Right cardiac atrium (tissue), 5 donors: Measurements from ENCODE around the gene PYHIN1. TPM values are rescaled to one million over a fixed set of nuclear protein-coding genes. Genes with fewer than 3 reads are reported as not detected.

Experiments
- ATAC-seq, 2 donors: fragments of 200-7000 bp; cut with Tn5 transposase; one replicate each; pipeline versions ENCODE4 v1.8.0 to v1.9.1; 2020; ENCODE audit warnings: moderate library complexity in 2 of 2, mild to moderate bottlenecking in 1 of 2
- DNase-seq, 3 donors: peaks; one replicate each; pipeline ENCODE4 v3.0.0-alpha.2; 2020
- H3K27ac ChIP-seq: one replicate; pipeline ENCODE4 v1.5.1; 2013; ENCODE audit warnings: mild to moderate bottlenecking, low read length, control low read depth, moderate library complexity
- H3K27me3 ChIP-seq: one replicate; pipeline ENCODE4 v1.6.1; 2013; ENCODE audit not compliant: control insufficient read depth, insufficient read depth
- H3K4me1 ChIP-seq: one replicate; pipeline ENCODE4 v1.6.1; 2013; ENCODE audit warnings: low read length; ENCODE audit not compliant: control insufficient read depth, insufficient read depth
- H3K4me3 ChIP-seq: one replicate; pipeline ENCODE4 v1.5.1; 2013; ENCODE audit warnings: low read length, control low read depth
- H3K9me3 ChIP-seq: one replicate; pipeline ENCODE4 v1.6.1; 2013; ENCODE audit warnings: low read length; ENCODE audit not compliant: control insufficient read depth
- WGBS: extraction: QIAGEN DNeasy Blood & Tissue Kit; methylation state at CpG from one replicate; pipeline ENCODE4 v1.1.7; 2013; 5-methylcytosine and 5-hydroxymethylcytosine counted together
- intact Hi-C, 4 donors: fragments of 100-400 bp; cut with DNase I; formaldehyde crosslinking; loops; one replicate each; pipeline versions ENCODE4 v1.11.0 to v1.14.0; 2022 to 2023
- polyA plus RNA-seq: library from polyadenylated mRNA; stranded (reverse); fragments of 200-250 nt; gene quantifications from one replicate; pipeline ENCODE4 v1.2.3, GENCODE V29; 2013
- total RNA-seq, 4 donors: library from RNA; stranded (reverse); fragmentation: NEBNext Ultra II Directional; extraction: Animal tissue kit (Norgen Biotek cat#: 25700); gene quantifications; one replicate each; pipeline ENCODE4 v1.2.1, GENCODE V29; 2021
- donor health status: healthy with polysubstance abuse.
- donor health status: DM: no; HTN: yes; CAD: no.
- donor health status: DM: no; HTN: no; CAD: no.
- donor health status: DM: no; HTN: yes; CAD: no; lungs with severe emphysema.
- donor health status: DM: yes; HTN: yes; CAD: no.

PYHIN1 gene
- total and polyA plus RNA-seq, 5 donors: 0.20 to 0.66 (median 0.59) TPM; not detected in 1

DNA sequence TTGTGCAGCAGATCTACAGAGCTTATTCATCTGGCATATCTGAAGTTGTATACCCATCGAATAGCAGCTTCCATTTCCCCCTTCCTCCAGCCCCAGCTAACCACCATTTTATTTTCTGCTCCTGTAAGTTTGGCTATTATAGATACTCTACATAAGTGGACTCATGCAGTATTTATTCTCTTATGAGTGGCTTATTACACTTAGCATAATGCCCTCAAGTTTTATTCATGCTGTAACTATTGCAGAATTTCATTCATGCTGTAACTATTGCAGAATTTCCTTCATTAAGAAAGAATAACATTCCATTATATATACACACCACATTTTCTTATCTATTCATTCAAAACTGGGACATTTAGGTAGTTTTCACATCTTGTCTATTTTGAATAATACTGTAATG, 47.9 kb downstream of the PYHIN1 start:
- DNase-seq (no peak), ATAC-seq (no peak)
- 84% methylated on average over 1 of the region's 1 CpG for WGBS
- no peak overlapping the region for H3K27ac ChIP-seq
- no peaks in the 10 kb centered on the region for H3K9me3 ChIP-seq
- H3K4me1 ChIP-seq: no peaks in the 10 kb centered on the region
- intact Hi-C loops: no loop called here
- H3K4me3 ChIP-seq: no peak overlapping the region
- H3K27me3 ChIP-seq: no peaks in the 10 kb centered on the region

DNA sequence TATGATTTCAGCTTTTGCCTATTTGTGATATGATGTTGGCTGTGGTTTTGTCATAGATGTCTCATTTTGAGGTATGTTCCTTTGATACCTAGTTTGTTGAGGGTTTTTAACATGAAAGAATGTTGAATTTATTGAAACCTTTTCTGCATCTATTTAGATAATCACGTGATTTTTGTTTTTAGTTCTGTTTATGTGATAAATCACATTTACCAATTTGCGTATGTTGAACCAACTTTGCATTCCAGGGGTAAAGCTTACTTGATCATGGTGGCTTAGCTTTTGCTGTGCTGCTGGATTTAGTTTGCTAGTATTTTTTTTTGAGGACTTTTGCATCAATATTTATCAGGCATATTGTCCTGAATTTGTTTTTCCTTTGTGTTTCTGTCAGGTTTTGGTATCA, 51.9 kb downstream of the PYHIN1 start:
- H3K4me3 ChIP-seq: no peak overlapping the region
- intact Hi-C loops: no loop called here
- DNase-seq: no peak
- no peak for ATAC-seq
- H3K9me3 ChIP-seq: no peaks in the 10 kb centered on the region
- no peak overlapping the region for H3K27ac ChIP-seq
- H3K4me1 ChIP-seq: no peaks in the 10 kb centered on the region
- no peaks in the 10 kb centered on the region for H3K27me3 ChIP-seq
- WGBS: 83% methylated on average over 2 of the region's 2 CpGs

DNA sequence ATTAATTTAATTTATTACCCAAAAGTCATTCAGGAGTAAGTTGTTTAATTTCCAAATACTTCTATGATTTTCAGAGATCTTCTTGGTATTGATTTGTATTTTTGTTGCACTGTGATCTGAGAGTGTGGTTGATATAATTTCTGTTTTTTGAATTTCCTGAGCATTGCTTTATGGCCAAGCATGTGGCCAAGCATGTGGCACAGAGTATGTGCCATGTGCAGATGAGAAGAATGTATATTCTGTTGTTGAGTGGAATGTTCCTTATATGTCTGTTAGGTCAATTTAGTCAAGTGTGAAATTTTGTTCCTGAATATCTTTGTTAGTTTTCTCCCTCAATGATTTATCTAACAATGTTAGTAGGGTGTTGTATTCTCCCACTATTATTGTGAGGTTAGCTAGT, 53.0 kb downstream of the PYHIN1 start:
- Histone ChIP-seq H3K27ac (no peak overlapping the region), H3K27me3 (no peaks in the 10 kb centered on the region), H3K4me1 (no peaks in the 10 kb centered on the region), H3K9me3 (no peaks in the 10 kb centered on the region), H3K4me3 (no peak overlapping the region)
- no peak for DNase-seq
- ATAC-seq: no peak
- intact Hi-C loops: no loop called here

DNA sequence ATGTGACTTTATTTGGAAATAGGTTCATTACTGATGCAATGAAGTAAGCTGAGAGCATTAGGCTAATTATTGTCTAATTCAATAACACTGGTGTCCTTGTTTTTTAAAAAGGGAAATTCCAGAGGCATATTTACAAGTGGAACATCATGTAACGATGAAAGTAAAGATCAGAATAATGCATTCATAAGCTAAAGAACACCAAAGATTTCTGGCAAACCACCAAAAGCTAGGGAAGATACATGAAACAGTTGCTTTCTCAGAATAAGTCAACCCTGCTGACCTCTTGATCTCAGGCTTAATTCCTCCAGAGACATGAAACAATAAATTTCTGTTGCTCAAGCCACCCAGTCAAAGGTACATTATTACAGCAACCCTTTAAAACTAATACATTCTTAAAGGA, 58.1 kb downstream of the PYHIN1 start:
- Histone ChIP-seq H3K27ac (no peak overlapping the region), H3K9me3 (no peaks in the 10 kb centered on the region), H3K27me3 (no peaks in the 10 kb centered on the region), H3K4me1 (no peaks in the 10 kb centered on the region), H3K4me3 (no peak overlapping the region)
- intact Hi-C loops: no loop called here
- 56% methylated on average over 1 of the region's 1 CpG for WGBS
- DNase-seq (no peak), ATAC-seq (no peak)

GRCh38 chr1:158992787-158993312, 61.5 kb downstream of the PYHIN1 start:
- no peaks in the 10 kb centered on the region for H3K4me1 ChIP-seq
- no peak overlapping the region for H3K27ac ChIP-seq
- DNase-seq (no peak), ATAC-seq (no peak)
- H3K9me3 ChIP-seq: no peaks in the 10 kb centered on the region
- no peak overlapping the region for H3K4me3 ChIP-seq
- H3K27me3 ChIP-seq: no peaks in the 10 kb centered on the region
- intact Hi-C loops: loop anchor here in 2 of 4 donors (10.0 kb wide), 2 partner anchors 788 to 1028 kb away; no protein-coding TSS in a partner anchor
- WGBS: 95% methylated on average over 4 of the region's 4 CpGs

GRCh38 chr1:158996998-158997397, 65.6 kb downstream of the PYHIN1 start:
- ATAC-seq: no peak
- intact Hi-C loops: loop anchor here in 2 of 4 donors (5.0 to 10.0 kb wide), 3 partner anchors 792 to 1035 kb away; no protein-coding TSS in a partner anchor
- no peak for DNase-seq
- Histone ChIP-seq H3K9me3 (no peaks in the 10 kb centered on the region), H3K4me1 (no peaks in the 10 kb centered on the region), H3K27ac (no peak overlapping the region), H3K27me3 (no peaks in the 10 kb centered on the region), H3K4me3 (no peak overlapping the region)
- WGBS: 70% methylated on average over 5 of the region's 5 CpGs

- Histone ChIP-seq H3K27ac (no peak overlapping the region), H3K4me3 (peak overlapping the region; percentile 84), H3K27me3 (no peaks in the 10 kb centered on the region), H3K9me3 (no peaks in the 10 kb centered on the region), H3K4me1 (no peaks in the 10 kb centered on the region)
- intact Hi-C loops: loop anchor here in 2 of 4 donors (5.0 to 10.0 kb wide), 3 partner anchors 793 to 1036 kb away; no protein-coding TSS in a partner anchor
- 44% methylated on average over 6 of the region's 6 CpGs for WGBS
- no peak for ATAC-seq
- no peak for DNase-seq
These were observed 66.9 kb downstream of the PYHIN1 start for GRCh38 chr1:158998037-158998780.

DNA sequence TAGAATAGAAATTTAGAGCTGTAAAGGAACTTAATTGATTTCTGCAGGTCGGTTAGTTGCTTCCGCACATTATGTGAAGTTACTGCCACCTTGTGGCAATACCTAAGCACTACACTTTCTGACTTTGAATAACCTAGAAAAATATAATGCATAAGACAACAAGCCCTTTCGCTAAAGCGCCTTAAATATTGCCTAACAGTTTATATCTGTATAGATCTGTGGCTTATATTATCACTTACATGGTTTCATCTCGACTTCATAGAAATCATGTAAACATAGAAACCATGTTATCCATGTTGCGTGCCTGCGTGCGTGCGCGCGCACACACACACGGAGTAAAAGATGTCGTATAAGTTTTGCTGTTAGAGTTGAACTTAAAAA, 67.4 kb downstream of the PYHIN1 start:
- intact Hi-C loops: loop anchor here in 2 of 4 donors (5.0 to 10.0 kb wide), 3 partner anchors 794 to 1036 kb away; no protein-coding TSS in a partner anchor
- no peaks in the 10 kb centered on the region for H3K4me1 ChIP-seq
- DNase-seq: peak; percentile 55 to 87 (median 83)
- no peaks in the 10 kb centered on the region for H3K27me3 ChIP-seq
- WGBS: 6% methylated on average over 13 of the region's 13 CpGs
- peak overlapping the region; percentile 84 for H3K4me3 ChIP-seq
- no peaks in the 10 kb centered on the region for H3K9me3 ChIP-seq
- peak overlapping the region; percentile 36 for H3K27ac ChIP-seq
- peak; percentile 57 to 64 for ATAC-seq

GRCh38 chr1:158999316-159000069, 68.1 kb downstream of the PYHIN1 start:
- no peaks in the 10 kb centered on the region for H3K4me1 ChIP-seq
- ATAC-seq (peak; percentile 97 to 98), DNase-seq (peak; percentile 85 to 88 (median 86))
- intact Hi-C loops: loop anchor here in 2 of 4 donors (5.0 to 10.0 kb wide), 3 partner anchors 795 to 1037 kb away; no protein-coding TSS in a partner anchor
- 13% methylated on average over 11 of the region's 11 CpGs for WGBS
- H3K4me3 ChIP-seq: peak overlapping the region; percentile 84
- H3K27ac ChIP-seq: peak overlapping the region; percentile 97
- no peaks in the 10 kb centered on the region for H3K27me3 ChIP-seq
- no peaks in the 10 kb centered on the region for H3K9me3 ChIP-seq

- ATAC-seq (no peak), DNase-seq (no peak)
- H3K4me1 ChIP-seq: no peaks in the 10 kb centered on the region
- peak overlapping the region; percentile 76 for H3K4me3 ChIP-seq
- H3K27ac ChIP-seq: peak overlapping the region; percentile 97
- no peaks in the 10 kb centered on the region for H3K9me3 ChIP-seq
- no peaks in the 10 kb centered on the region for H3K27me3 ChIP-seq
- intact Hi-C loops: no loop called here
- WGBS: 19% methylated on average over 6 of the region's 6 CpGs
These were observed 68.7 kb downstream of the PYHIN1 start for GRCh38 chr1:159000070-159000409.

- ATAC-seq (peak; percentile 89 to 91), DNase-seq (peak; percentile 89 to 92 (median 90))
- WGBS: 8% methylated on average over 1 of the region's 1 CpG
- Histone ChIP-seq H3K27ac (no peak overlapping the region), H3K27me3 (no peaks in the 10 kb centered on the region), H3K4me1 (no peaks in the 10 kb centered on the region), H3K9me3 (no peaks in the 10 kb centered on the region), H3K4me3 (peak overlapping the region; percentile 76)
- intact Hi-C loops: no loop called here
These were observed 69.3 kb downstream of the PYHIN1 start for GRCh38 chr1:159000625-159001024.
